Astrocyte (in vitro differentiated cells and primary cell): ENCODE data around the gene CRY2. TPM values are rescaled to one million over a fixed set of nuclear protein-coding genes. Genes with fewer than 3 reads are reported as not detected.

ENCODE experiments used
- DNase-seq: peaks from one replicate; pipeline ENCODE4 v3.0.0-alpha.2; 2010; ENCODE audit warnings: low read depth
- FAIRE-seq: peaks from 2 replicates; lab custom pipeline; 2011; peaks lifted over from hg19 to GRCh38; lab: Jason Lieb, UNC
- H2AFZ ChIP-seq: 2 replicates; pipeline ENCODE4 v1.6.0; 2012; ENCODE audit warnings: low read depth, low read length, inconsistent platforms
- H3K27ac ChIP-seq: 2 replicates; pipeline ENCODE4 v1.5.1; 2011; ENCODE audit warnings: low read depth, low read length, inconsistent platforms
- H3K27me3 ChIP-seq: 2 replicates; pipeline ENCODE4 v1.6.0; 2011; ENCODE audit warnings: low read length, inconsistent platforms; ENCODE audit not compliant: insufficient read depth
- H3K36me3 ChIP-seq: 2 replicates; pipeline ENCODE4 v1.5.1; 2011; ENCODE audit warnings: low read length, inconsistent platforms; ENCODE audit not compliant: insufficient read depth
- H3K4me1 ChIP-seq: 2 replicates; pipeline ENCODE4 v1.5.1; 2011; ENCODE audit warnings: low read length, inconsistent platforms; ENCODE audit not compliant: insufficient read depth
- H3K4me2 ChIP-seq: 2 replicates; pipeline ENCODE4 v1.6.0; 2012; ENCODE audit warnings: low read length, inconsistent platforms
- H3K4me3 ChIP-seq: 2 replicates; pipeline ENCODE4 v1.5.1; 2011; ENCODE audit warnings: low read depth, mild to moderate bottlenecking, low read length, inconsistent platforms; ENCODE audit not compliant: insufficient read depth
- H3K79me2 ChIP-seq: 2 replicates; pipeline ENCODE4 v1.6.0; 2012; ENCODE audit warnings: mild to moderate bottlenecking, low read length, inconsistent platforms; ENCODE audit not compliant: insufficient read depth
- H3K9ac ChIP-seq: 2 replicates; pipeline ENCODE4 v1.6.0; 2012; ENCODE audit warnings: mild to moderate bottlenecking, low read length, inconsistent platforms
- H3K9me3 ChIP-seq: 2 replicates; pipeline ENCODE4 v1.5.1; 2012; ENCODE audit warnings: low read depth, mild to moderate bottlenecking, low read length, inconsistent platforms; ENCODE audit not compliant: insufficient read depth
- H4K20me1 ChIP-seq: 2 replicates; pipeline ENCODE4 v1.6.0; 2012; ENCODE audit warnings: low read length, inconsistent platforms; ENCODE audit not compliant: insufficient read depth
- H3K27ac Mint-ChIP-seq: one replicate; pipeline ENCODE4 v1.8.0; 2021; ENCODE audit warnings: mild to moderate bottlenecking, mixed read lengths; ENCODE audit not compliant: unreplicated experiment
- H3K27me3 Mint-ChIP-seq: one replicate; pipeline ENCODE4 v1.8.0; 2021; ENCODE audit warnings: low read depth, mixed read lengths; ENCODE audit not compliant: unreplicated experiment
- H3K36me3 Mint-ChIP-seq: one replicate; pipeline ENCODE4 v1.8.0; 2021; ENCODE audit warnings: low read depth, mixed read lengths; ENCODE audit not compliant: unreplicated experiment
- H3K4me1 Mint-ChIP-seq: one replicate; pipeline ENCODE4 v1.8.0; 2021; ENCODE audit warnings: low read depth, mixed read lengths; ENCODE audit not compliant: unreplicated experiment
- H3K4me3 Mint-ChIP-seq: one replicate; pipeline ENCODE4 v1.8.0; 2021; ENCODE audit warnings: mild to moderate bottlenecking, moderate library complexity, mixed read lengths; ENCODE audit not compliant: unreplicated experiment
- H3K9me3 Mint-ChIP-seq: one replicate; pipeline ENCODE4 v1.8.0; 2021; ENCODE audit warnings: mild to moderate bottlenecking, mixed read lengths; ENCODE audit not compliant: unreplicated experiment
- EZH2 ChIP-seq: IDR thresholded peaks from 2 replicates; pipeline ENCODE4 v1.6.1; 2012; ENCODE audit warnings: mild to moderate bottlenecking, low read length, inconsistent platforms; ENCODE audit not compliant: insufficient read depth
- total RNA-seq: library from RNA; stranded (reverse); gene quantifications from 2 replicates; pipeline ENCODE4 v1.2.1, GENCODE V29; 2021
- TF ChIP-seq, protein P1 (sequence below): IDR thresholded peaks from 2 replicates; pipeline ENCODE4 v1.5.1; 2011; ENCODE audit warnings: low read depth, mild to moderate bottlenecking, inconsistent platforms, low read length, moderate library complexity; ENCODE audit not compliant: insufficient read depth

Gene CRY2
- total RNA-seq, 1 donor from 2014 or later = 16.9 TPM

DNA sequence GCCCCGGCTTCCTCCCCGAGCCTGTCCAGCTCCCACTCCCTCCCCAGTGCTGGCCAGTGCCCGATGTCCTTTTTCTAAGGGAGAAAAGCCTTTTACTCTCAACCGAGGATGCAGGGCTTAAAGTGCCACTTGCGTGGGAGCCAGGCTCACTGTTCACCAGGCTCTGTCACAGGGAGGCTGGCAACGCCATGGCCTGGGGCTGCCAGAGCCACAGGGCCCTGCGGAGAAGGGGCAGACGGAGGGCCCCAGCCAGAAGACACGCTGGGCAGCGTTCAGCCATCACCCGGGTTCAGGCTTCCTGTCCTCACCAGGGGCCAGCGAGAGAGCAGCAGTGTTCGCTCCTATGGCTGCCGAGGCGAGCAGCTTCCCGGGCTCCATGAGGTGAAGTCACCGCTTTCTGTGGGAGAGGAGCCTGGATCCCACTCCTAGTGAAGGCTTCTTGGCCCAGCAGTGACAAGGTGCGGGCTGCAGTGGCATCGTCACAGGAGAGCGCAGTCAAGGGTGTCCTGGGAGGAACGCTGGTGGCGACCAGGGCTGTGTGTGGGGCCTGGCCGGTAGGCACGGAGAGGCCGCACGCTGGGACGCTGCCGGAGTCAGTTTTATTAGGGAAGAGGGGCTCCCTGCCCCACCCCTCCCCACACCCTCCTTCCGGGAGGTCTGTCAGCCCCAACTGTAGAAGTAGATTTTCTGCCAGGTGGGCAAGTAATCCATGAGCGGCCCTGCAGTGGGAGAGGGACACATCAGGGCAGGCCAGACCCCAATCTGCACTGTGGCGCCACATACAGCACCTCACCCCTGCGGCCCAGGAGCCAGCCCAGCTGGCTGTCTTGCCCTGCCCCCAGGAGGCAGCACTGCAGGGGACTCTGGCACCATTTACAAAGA, 62.6 kb downstream of the CRY2 start:
- H2AFZ ChIP-seq = no peak overlapping the region
- H3K4me1 Mint-ChIP-seq = no peaks in the 10 kb centered on the region
- no peak overlapping the region for H3K4me2 ChIP-seq
- TF ChIP-seq, protein P1, sequence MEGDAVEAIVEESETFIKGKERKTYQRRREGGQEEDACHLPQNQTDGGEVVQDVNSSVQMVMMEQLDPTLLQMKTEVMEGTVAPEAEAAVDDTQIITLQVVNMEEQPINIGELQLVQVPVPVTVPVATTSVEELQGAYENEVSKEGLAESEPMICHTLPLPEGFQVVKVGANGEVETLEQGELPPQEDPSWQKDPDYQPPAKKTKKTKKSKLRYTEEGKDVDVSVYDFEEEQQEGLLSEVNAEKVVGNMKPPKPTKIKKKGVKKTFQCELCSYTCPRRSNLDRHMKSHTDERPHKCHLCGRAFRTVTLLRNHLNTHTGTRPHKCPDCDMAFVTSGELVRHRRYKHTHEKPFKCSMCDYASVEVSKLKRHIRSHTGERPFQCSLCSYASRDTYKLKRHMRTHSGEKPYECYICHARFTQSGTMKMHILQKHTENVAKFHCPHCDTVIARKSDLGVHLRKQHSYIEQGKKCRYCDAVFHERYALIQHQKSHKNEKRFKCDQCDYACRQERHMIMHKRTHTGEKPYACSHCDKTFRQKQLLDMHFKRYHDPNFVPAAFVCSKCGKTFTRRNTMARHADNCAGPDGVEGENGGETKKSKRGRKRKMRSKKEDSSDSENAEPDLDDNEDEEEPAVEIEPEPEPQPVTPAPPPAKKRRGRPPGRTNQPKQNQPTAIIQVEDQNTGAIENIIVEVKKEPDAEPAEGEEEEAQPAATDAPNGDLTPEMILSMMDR = no peak
- no peak for TF ChIP-seq EZH2
- H3K9me3 Mint-ChIP-seq = no peaks in the 10 kb centered on the region
- H4K20me1 ChIP-seq = peaks cover 8% of the 10 kb centered on the region
- H3K27me3 ChIP-seq = no peaks in the 10 kb centered on the region
- H3K27ac Mint-ChIP-seq = no peak overlapping the region
- no peaks in the 10 kb centered on the region for H3K79me2 ChIP-seq
- H3K9ac ChIP-seq = no peak overlapping the region
- no peaks in the 10 kb centered on the region for H3K9me3 ChIP-seq
- H3K36me3 ChIP-seq = no peaks in the 10 kb centered on the region
- no peak overlapping the region for H3K27ac ChIP-seq
- DNase-seq (no peak), FAIRE-seq (no peak)
- H3K27me3 Mint-ChIP-seq = no peaks in the 10 kb centered on the region
- H3K4me3 ChIP-seq = no peak overlapping the region
- no peak overlapping the region for H3K4me3 Mint-ChIP-seq
- H3K36me3 Mint-ChIP-seq = peaks cover 6% of the 10 kb centered on the region
- no peaks in the 10 kb centered on the region for H3K4me1 ChIP-seq

DNA sequence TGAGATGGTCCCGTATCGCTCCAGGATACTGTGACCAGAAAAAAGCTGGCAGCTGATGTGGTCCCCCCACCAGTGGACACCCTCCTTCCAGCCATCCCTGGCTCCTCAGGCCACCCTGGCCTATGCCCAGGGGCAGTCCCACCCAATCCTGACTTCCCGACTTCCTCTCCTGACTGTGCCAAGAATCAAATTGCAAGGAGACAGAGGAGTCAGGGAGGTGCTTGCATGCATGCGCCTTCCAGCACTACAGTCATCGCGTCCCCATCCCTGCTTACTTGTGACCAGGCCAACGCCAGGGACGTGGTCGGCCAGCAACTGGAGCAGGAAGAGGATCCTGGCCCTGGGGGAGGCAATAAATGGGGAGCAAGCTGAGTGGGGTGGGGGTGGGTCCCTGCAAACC, 63.3 kb downstream of the CRY2 start:
- H2AFZ ChIP-seq = no peak overlapping the region
- no peak for FAIRE-seq

More for the DNA sequence above, 63.3 kb downstream of the CRY2 start:
- no peaks in the 10 kb centered on the region for H3K27me3 Mint-ChIP-seq
- TF ChIP-seq, protein P1 = no peak
- TF ChIP-seq EZH2 = no peak
- Histone ChIP-seq H3K27me3 (no peaks in the 10 kb centered on the region), H3K36me3 (peaks cover 4% of the 10 kb centered on the region), H3K79me2 (peaks cover 4% of the 10 kb centered on the region), H4K20me1 (peaks cover 8% of the 10 kb centered on the region), H3K9ac (no peak overlapping the region), H3K27ac (no peak overlapping the region), H3K9me3 (no peaks in the 10 kb centered on the region), H3K4me3 (no peak overlapping the region), H3K4me2 (no peak overlapping the region), H3K4me1 (no peaks in the 10 kb centered on the region)
- H3K36me3 Mint-ChIP-seq = peaks cover 6% of the 10 kb centered on the region
- H3K9me3 Mint-ChIP-seq = no peaks in the 10 kb centered on the region
- no peak overlapping the region for H3K27ac Mint-ChIP-seq
- H3K4me1 Mint-ChIP-seq = no peaks in the 10 kb centered on the region
- no peak overlapping the region for H3K4me3 Mint-ChIP-seq
- DNase-seq = no peak
